PFSK-1 (cell line): ENCODE data around the gene CROCC2.

Experiments
- FOXP2 ChIP-seq: optimal IDR thresholded peaks from 2 replicates; pipeline ENCODE3; 2011; ENCODE audit warnings: borderline replicate concordance, control low read depth, inconsistent platforms; ENCODE audit not compliant: insufficient read depth; ENCODE audit errors: extremely low read length, extremely low read depth
- POLR2AphosphoS5 ChIP-seq: IDR thresholded peaks from 2 replicates; pipeline ENCODE4 v1.6.1; 2012; ENCODE audit warnings: low read depth, mild to moderate bottlenecking, control low read depth, low read length, moderate library complexity
- REST ChIP-seq, 2 experiments: IDR thresholded peaks; 2 replicates each; pipeline versions ENCODE4 v1.6.1 to v1.8.0; 2011 to 2012; ENCODE audit warnings: low read depth in 2 of 2, low read length in 2 of 2, control low read depth in 1 of 2, inconsistent platforms in 1 of 2, mild to moderate bottlenecking in 1 of 2, moderate library complexity in 1 of 2; ENCODE audit not compliant: insufficient read depth in 1 of 2
- SIN3A ChIP-seq: IDR thresholded peaks from 2 replicates; pipeline ENCODE4 v1.6.1; 2012; ENCODE audit warnings: mild to moderate bottlenecking, low read length, moderate library complexity, borderline replicate concordance; ENCODE audit not compliant: insufficient read depth
- TAF1 ChIP-seq: IDR thresholded peaks from 2 replicates; pipeline ENCODE4 v1.6.1; 2012; ENCODE audit warnings: low read length, control low read depth, borderline replicate concordance; ENCODE audit not compliant: insufficient read depth

The CROCC2 gene

GRCh38 chr2:240972201-240972600 lies 66.1 kb downstream of the CROCC2 start:
- no peak for TF ChIP-seq TAF1
- TF ChIP-seq SIN3A = no peak

- TF ChIP-seq FOXP2 = no peak
- no peak for TF ChIP-seq SIN3A
- no peak for TF ChIP-seq TAF1
- no peak for TF ChIP-seq POLR2AphosphoS5
- no peak for TF ChIP-seq REST (IDR thresholded peaks at IDR 0.05; ENCODE audit: insufficient read depth in 1 of 2, low read depth in 2 of 2, low read length in 2 of 2)
Observed at GRCh38 chr2:240972636-240973521, 66.7 kb downstream of the CROCC2 start.

- TF ChIP-seq POLR2AphosphoS5 (no peak), FOXP2 (no peak), REST (IDR thresholded peaks at IDR 0.05; ENCODE audit: insufficient read depth in 1 of 2, low read depth in 2 of 2, low read length in 2 of 2) (no peak), TAF1 (no peak), SIN3A (no peak)
Observed at GRCh38 chr2:240974771-240975572, 68.8 kb downstream of the CROCC2 start.

GRCh38 chr2:240981280-240981679 lies 75.1 kb downstream of the CROCC2 start:
- TF ChIP-seq TAF1 = no peak
- no peak for TF ChIP-seq SIN3A
- no peak for TF ChIP-seq FOXP2
- TF ChIP-seq POLR2AphosphoS5 = no peak
- TF ChIP-seq REST (IDR thresholded peaks at IDR 0.05; ENCODE audit: insufficient read depth in 1 of 2, low read depth in 2 of 2, low read length in 2 of 2) = no peak

- TF ChIP-seq REST (IDR thresholded peaks at IDR 0.05; ENCODE audit: insufficient read depth in 1 of 2, low read depth in 2 of 2, low read length in 2 of 2) (no peak), TAF1 (no peak), SIN3A (no peak), FOXP2 (no peak), POLR2AphosphoS5 (no peak)
Observed at GRCh38 chr2:240981871-240982800, 76.0 kb downstream of the CROCC2 start.
